NK-92 (cell line): ENCODE results near the gene MMP23B.
"Not testable (repeated sequence)": the region's sequence is repeated elsewhere in the genome, so short reads cannot be mapped to it uniquely, and the experiment has no call there.

Source experiments
- DNase-seq: peaks from one replicate; lab custom pipeline; 2025; ENCODE audit not compliant: unreplicated experiment; lab: John Stamatoyannopoulos, UW

Gene MMP23B

GRCh38 chr1:1631782-1632420, at the start of gene MMP23B:
MMP23B (plus strand) TSS chr1:1632173; CDS start chr1:1632219, 46 bp downstream.
- DNase-seq, result no peak

GRCh38 chr1:1582585-1583346, 49.2 kb upstream of the MMP23B start:
- DNase-seq, result no peak

GRCh38 chr1:1583347-1584010, 48.5 kb upstream of the MMP23B start:
- DNase-seq, result no peak

- no peak for DNase-seq
These were observed 40.5 kb upstream of the MMP23B start for GRCh38 chr1:1591452-1591851.

GRCh38 chr1:1593834-1594601, 38.0 kb upstream of the MMP23B start:
- DNase-seq, result no peak

- DNase-seq, result no peak
These were observed 37.2 kb upstream of the MMP23B start for GRCh38 chr1:1594602-1595260.

GRCh38 chr1:1595341-1595740, 36.6 kb upstream of the MMP23B start:
- not testable (repeated sequence) for DNase-seq

GRCh38 chr1:1596493-1597274, 35.3 kb upstream of the MMP23B start:
- no peak for DNase-seq

GRCh38 chr1:1597275-1597930, 34.6 kb upstream of the MMP23B start:
- no peak for DNase-seq

GRCh38 chr1:1598051-1598719, 33.8 kb upstream of the MMP23B start:
- DNase-seq, result no peak

- DNase-seq, result no peak
These were observed 33.3 kb upstream of the MMP23B start for GRCh38 chr1:1598720-1599029.

- DNase-seq, result no peak
These were observed 32.7 kb upstream of the MMP23B start for GRCh38 chr1:1599030-1599934.

- no peak for DNase-seq
These were observed 31.8 kb upstream of the MMP23B start, which contains the start of gene FNDC10 for GRCh38 chr1:1599935-1600860. FNDC10 (minus strand) TSS chr1:1600135; CDS start chr1:1600015, 120 bp downstream.

- no peak for DNase-seq
These were observed 31.0 kb upstream of the MMP23B start for GRCh38 chr1:1600861-1601563.

GRCh38 chr1:1601564-1602303, 30.2 kb upstream of the MMP23B start:
- no peak for DNase-seq
